Sciatic nerve (tissue), 1 donor: ENCODE results near the gene LRRC74B. TPM values are rescaled to one million over a fixed set of nuclear protein-coding genes. Genes with fewer than 3 reads are reported as not detected.

Experiments
- microRNA-seq: library from miRNA; unstranded; fragments of <30 nt; microRNA quantifications from one replicate; pipeline ENCODE4 v1.2.0, GENCODE V29; 2020
- total RNA-seq: library from RNA; stranded (reverse); fragmentation: NEBNext Ultra II Directional; extraction: Animal tissue kit (Norgen Biotek cat#: 25700); gene quantifications from one replicate; pipeline ENCODE4 v1.2.1, GENCODE V29; 2021
- donor health status: DM: no; HTN: no; CAD: no.

LRRC74B gene
- total RNA-seq, 1 donor from 2014 or later: not detected

Small RNA genes within 50 kb of the gene (microRNA-seq; reads per million reads assigned to microRNA genes)
- gene MIR649: not detected

Other genes with a start within 250 kb of the LRRC74B start
- gene PI4KA, start 187.1 kb upstream of the LRRC74B start, total RNA-seq: 116 TPM
- 26.3 TPM for gene SNAP29, start 186.9 kb upstream of the LRRC74B start, total RNA-seq
- gene CRKL, start 128.5 kb upstream of the LRRC74B start, total RNA-seq: 61.4 TPM
- 2.1 TPM for gene AIFM3, start 78.7 kb upstream of the LRRC74B start, total RNA-seq
- gene LZTR1, start 63.6 kb upstream of the LRRC74B start, total RNA-seq: 72.9 TPM
- gene THAP7, start 43.8 kb upstream of the LRRC74B start, total RNA-seq: 21.9 TPM
- 2.3 TPM for gene P2RX6, start 30.8 kb upstream of the LRRC74B start, total RNA-seq
- gene SLC7A4, start 13.4 kb upstream of the LRRC74B start, total RNA-seq: 0.89 TPM